SKM-1 (cell line): ENCODE data around the gene BCL2L2.
"Not testable (repeated sequence)": the region's sequence is repeated elsewhere in the genome, so short reads cannot be mapped to it uniquely, and the experiment has no call there.

Experiments
- DNase-seq: peaks from one replicate; lab custom pipeline; 2025; ENCODE audit not compliant: unreplicated experiment; lab: John Stamatoyannopoulos, UW

Gene BCL2L2

DNA sequence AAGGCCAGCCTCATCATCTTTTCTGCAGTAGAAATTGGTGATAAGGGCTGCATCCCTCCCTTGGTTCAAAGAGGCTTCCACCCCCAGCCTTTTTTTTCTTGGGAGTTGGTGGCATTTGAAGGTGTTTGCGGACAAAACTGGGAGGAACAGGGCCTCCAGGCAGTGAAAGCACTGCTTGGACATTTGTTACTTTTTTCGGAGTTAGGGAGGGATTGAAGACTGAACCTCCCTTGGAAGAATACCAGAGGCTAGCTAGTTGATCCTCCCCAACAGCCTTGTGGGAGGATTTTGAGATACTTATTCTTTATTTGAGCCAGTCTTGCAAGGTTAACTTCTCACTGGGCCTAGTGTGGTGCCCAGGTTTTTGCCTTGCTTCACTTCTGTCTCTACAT is 17.8 kb downstream of the BCL2L2 start:
- DNase-seq: no peak

DNA sequence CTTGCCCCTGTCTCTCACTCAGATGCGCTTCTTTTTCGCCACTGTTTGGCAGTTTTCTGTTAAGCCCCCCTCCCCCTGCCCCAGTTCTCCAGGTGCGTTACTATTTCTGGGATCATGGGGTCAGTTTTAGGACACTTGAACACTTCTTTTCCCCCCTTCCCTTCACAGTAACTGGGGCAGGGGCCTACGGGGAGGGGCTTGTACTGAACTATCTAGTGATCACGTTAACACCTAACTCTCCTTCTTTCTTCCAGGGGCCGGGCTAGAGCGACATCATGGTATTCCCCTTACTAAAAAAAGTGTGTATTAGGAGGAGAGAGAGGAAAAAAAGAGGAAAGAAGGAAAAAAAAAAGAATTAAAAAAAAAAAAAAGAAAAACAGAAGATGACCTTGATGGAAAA is 18.4 kb downstream of the BCL2L2 start:
- no peak for DNase-seq

DNA sequence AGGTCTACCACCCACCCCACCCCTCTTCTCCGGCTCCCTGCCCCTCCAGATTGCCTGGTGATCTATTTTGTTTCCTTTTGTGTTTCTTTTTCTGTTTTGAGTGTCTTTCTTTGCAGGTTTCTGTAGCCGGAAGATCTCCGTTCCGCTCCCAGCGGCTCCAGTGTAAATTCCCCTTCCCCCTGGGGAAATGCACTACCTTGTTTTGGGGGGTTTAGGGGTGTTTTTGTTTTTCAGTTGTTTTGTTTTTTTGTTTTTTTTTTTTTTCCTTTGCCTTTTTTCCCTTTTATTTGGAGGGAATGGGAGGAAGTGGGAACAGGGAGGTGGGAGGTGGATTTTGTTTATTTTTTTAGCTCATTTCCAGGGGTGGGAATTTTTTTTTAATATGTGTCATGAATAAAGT is 19.1 kb downstream of the BCL2L2 start:
- not testable (repeated sequence) for DNase-seq

DNA sequence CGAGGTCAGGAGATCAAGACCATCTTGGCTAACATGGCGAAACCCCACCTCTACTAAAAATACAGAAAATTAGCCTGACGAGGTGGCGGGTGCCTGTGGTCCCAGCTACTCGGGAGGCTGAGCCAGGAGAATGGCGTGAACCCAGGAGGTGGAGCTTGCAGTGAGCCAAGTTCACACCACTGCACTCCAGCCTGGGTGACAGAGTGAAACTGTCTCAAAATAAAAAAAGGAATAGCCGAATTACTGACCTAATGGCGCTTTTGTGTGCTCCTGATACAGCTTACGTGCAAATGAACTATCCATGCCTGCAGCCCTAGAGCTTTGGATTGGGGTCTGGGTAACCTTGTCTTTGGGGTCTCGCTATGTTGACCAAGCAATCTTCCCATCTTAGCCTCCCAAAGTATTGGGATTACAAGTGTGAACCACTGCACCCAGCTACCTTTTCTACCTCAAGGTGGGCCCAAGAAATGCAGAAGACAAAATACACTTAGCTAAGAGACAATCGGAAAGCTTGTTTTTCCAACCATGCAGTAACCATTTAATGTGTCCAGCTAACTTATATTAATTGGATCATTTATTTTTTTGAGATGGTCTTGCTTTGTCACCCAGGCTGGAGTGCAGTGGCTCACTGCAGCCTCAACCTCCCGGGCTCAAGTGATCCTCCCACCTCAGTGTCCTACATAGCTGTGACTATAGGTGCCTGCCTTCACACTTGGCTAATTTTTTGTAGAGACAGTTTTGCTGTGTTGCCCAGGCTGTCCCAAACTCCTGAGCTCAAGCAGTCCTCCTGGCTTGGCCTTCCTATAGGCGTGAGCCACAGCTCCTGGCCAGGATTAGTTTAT is 20.1 kb downstream of the BCL2L2 start:
- DNase-seq: no peak

DNA sequence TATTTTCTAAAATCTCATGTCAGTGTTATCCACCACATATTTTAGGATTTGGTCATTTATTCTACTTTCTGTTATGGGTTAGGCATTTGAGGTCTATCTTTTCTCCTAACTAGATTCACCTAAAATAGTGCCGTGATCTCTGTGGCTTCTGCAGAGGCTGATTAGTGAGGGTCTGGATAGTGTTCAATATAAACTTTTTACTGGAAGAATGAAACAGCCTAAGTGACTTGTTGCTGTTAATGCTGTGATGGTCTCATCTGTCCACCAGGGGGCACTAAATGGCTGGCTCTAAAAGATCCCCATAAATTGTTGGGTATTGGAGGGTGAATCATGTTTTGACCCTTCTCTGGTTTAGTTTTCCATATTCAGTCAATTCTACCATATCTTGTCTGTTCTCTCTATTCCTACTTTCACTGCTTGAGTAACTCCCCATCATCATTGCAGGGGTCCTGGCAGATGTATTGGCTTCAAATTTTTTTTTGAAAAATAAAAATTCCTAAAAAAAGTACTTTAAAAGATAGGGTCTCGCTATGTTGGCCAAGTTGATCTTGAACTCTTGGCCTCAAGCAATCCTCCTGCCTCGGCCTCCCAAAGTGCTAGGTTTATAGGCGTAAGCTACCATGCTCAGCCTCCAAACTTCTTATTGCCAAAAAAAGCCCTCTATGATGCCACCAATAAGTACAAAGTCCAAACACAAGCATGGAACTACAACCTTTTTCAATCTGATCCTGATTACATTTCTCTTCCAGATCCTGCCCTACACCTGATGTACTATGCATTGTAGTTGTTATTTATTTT is 21.5 kb downstream of the BCL2L2 start:
- DNase-seq: peak; percentile 12

DNA sequence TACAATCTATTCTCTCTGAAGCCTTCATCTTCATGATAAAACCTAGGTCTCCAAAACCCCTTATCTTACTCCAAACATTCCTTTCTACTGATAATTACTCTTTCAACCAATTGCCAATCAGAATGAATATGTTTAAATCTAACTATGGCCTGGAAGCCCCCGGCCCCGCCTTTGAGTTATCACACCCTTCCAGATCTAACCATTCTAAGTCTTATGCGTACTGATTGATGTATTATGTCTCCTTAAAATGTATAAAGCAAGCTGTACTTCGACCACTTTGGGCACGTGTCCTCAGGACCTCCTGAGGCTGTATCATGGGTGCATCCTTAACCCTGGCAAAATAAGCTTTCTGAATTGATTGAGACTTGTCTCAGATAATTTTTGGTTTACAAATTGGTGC is 29.0 kb downstream of the BCL2L2 start:
- no peak for DNase-seq

DNA sequence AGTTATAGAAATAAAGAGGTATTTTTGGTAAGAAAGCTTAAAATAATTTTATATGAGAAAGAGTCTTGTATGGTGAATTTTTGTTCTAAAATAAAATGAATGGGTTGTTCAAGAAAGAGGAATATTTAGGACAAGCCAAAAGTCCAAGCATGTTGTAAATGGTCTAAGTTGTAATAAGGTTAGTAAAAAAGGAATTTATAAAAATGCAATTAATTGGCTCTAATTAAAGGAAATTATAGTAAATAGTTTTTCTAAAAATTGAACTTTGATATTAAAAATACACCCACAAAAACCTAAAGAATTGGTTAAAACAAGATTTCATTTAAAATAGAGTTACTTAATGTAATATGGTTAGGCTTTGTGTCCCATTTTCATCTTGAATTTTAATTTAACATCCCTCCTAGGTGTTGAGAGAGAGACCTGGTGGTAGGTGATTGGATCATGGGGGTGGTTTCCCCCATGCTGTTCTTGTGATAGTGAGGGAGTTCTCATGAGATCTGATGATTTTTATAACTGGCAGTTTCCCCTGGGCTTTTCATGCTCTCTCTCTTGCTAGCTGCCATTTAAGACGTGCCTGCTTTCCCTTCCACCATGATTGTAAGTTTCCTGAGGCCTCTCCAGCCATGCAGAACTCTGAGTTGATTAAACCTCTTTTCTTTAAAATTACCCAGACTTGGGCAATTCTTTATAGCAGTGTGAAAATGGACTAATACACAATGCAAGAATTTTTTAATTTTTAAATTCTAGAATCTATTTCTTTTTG is 33.1 kb downstream of the BCL2L2 start:
- no peak for DNase-seq

DNA sequence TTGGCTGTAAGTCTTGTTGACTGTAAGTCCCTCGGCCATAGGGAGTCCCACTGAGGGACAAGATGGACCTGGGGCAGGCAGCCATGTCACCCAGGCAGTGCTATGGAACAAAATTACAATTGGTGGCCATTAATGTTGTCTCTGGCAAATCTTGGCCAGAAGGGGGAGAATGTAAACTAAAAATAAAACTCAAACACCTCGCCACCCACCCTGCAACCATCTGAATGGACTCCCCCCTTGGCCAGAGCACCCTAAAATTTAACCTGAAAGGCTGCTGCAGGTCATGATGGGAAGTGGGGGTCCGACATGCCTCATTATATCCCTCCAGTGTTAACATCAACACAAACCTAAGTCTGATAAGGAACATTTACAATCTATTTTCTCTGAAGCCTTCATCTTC is 37.8 kb downstream of the BCL2L2 start:
- DNase-seq: no peak

DNA sequence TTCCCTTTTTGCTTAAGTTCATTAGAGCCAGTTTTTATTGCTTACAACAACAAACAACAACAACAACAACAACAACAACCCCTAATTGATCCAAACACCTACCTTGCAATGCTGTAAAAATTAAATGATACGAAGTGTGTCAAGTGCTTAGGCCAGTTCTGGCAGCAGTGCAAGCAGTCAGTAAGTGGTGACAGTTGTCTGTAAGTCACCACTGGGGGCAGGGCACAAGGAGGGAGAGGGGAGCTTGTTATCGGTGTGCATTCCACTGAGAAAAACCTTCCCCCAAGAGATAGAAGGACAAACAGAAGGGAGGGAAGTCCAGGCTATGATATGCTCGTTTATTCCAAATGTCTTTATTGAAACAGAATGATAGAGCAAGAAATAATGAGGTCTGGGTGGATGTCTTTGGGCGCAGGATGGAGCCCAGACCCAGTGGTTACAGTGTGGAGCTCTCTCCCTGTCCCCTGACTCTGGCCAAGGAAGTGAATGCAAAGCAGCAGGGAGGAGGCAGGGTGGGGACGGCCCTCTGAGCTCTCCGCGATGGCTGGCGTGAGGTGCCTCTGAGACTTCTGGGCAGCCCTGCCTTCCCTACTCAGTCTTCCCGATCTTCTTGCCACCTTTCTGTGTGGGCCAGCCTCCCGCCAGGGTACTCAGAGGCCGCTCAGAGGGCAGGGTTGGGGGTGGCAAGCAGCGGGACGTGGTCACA is 39.5 kb downstream of the BCL2L2 start:
- no peak for DNase-seq

DNA sequence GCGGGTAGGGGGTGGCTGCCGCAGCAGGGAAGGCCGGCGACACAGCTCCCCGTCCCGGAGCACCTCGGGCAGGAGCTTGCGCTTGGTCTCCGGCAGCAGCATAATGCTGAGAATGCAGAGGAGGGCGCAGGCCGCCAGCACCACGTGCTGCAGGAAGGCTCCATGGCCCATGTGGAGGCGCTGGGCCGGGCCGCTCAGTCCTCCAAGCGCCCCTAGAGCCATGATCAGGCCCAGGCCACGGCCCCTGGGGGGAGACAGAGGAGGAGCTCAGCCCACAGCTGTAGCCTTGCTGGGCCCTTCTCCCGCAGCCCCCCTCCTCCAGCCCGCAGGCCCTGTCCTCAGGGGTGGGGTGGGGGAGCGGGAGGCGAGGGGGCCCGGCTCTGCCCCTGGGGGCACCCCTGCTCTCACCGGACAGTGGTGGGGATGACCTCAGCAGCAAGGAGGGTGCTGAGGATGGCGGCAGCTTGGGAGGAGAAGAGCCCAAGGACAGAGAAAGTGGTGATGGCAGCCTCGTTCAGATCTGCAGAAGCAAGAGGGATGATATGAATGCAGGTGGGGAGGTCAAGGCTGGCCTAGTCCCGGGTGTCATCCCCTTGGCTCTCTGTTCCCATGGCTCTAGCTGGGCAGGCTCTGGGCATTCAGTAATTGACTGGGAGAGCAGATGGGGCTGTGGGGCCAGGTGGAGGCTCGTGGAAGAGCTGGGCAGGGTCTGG is 40.2 kb downstream of the BCL2L2 start:
- no peak for DNase-seq

DNA sequence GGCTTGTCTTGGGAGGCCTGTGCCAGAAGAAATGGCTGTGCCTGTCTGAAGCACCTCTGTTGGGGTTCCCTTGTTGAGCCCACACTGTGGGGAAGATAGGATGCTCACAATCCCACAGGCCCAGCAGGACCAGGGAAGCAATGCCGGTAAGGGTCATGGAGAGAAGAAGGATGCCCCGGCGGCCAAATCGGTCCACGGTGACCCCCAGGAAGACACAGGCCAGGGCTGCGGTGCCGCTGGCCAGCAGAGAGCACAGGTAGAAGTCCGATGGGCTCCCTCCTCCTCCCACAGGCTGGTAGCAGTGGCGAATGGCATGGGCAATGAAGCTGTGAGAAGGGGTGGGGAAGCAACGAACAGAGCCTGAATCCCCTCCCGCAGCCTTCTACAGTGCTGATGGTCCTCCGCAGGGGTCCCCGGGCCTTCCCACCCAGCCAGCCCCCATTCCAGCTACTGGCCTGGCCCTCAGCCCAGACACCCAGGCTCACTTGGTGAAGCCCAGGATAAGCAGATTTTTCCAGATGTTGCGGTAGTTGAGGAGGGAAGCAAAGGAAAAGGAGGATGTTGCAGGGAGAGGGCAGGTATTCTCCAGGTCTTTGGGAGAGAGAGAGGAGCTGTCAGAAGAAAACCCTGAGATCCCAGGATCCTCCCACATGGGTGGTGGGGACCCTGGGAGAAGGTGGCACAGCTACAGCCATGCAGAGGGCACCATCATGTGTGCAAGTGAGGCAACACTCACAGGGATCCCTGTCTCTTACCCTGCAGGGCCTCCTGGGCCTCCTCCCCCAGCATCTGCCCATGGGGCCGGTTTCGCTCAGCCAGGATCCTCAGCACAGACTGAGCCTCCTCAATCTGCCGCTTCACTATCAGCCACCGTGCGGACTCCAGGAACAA is 41.0 kb downstream of the BCL2L2 start:
- DNase-seq: no peak

DNA sequence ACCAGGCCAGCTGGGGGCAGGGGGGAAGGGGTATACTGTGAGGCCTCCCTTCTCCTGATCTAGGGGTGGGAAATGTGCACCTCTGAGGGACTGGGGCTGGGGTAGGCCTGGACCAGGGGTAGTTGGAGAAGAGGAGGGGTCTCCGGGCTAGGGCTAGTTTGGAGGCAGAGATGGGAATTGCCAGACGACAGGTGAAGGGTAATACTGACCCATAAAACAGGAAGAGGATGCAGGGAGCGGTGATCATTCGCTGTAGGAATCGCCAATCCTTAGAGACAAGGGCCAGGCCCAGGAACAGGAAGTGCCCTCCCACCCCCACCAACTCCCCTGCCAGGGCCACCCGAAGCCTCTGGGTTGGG is 41.6 kb downstream of the BCL2L2 start:
- no peak for DNase-seq

DNA sequence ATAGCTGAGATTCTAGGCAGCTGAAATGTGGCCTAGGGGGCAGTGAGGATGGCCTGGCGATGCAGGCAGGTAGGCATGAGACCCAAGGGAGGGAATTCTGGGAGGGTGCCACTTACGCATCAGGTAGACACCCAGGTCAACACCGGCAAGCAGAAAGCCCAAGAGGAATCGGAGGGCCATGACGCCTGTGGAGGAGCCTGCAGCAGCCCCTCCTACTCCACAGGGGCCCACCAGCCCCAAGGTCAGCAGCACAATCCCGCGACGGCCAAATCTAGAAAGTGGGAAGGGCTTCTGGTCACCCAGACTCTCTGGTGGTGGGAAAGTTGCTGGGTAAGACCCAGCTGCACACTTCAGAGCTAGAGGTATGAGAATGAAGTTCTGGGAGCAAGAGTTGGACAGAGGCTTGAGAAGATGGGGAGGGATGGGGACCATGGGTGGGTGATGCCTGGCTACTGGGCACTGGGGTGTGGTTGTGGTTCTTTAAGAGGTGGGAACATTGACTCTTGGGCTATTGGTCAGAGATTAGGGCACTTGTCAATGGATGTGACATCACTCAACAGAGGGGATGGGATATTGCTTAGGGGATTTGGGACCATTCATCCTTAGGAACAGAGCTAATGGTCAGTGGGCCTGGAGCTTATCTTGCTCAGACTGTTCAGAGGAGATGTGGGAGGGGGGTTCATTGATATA is 42.7 kb downstream of the BCL2L2 start:
- no peak for DNase-seq

DNA sequence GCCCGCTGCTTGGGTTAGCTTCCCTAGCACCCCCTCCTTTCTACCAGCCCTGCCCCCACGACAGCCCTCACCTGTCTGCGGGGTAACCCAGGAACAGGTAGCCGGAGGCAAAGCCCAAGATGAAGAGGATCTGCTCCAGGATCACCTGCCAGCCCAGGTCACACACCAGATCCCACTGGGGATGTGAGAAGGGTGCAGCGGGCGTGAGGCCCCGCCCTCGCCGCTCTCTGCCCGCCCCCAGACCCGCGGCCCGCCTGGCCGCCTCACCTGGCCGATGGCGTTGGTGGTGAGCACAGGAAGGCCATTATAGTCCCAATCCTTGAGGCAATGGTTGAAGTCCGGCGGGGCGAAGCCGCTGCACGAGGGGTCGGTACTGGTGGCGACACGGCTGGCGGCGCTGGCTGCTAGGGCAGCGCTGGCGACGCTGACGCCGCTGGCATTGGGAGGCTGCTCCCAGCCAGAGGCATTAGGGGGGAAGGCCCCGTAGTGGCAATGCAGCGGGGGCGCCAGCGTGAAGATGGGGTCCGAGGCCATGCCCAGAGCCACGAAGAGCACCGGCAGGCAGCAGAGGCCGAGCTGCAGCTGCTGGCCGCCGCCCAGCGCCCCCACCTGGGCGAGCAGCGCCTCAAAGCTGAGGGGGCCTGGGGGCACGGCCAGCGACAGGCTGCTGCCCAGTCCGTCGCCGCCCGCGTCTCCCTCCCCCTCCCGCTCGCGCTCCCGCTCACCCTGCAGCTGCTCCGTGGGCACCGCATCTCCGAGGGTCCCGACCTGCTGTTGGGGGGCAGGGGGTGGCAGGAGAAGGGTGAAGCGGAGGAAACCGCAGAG is 45.3 kb downstream of the BCL2L2 start:
- no peak for DNase-seq

DNA sequence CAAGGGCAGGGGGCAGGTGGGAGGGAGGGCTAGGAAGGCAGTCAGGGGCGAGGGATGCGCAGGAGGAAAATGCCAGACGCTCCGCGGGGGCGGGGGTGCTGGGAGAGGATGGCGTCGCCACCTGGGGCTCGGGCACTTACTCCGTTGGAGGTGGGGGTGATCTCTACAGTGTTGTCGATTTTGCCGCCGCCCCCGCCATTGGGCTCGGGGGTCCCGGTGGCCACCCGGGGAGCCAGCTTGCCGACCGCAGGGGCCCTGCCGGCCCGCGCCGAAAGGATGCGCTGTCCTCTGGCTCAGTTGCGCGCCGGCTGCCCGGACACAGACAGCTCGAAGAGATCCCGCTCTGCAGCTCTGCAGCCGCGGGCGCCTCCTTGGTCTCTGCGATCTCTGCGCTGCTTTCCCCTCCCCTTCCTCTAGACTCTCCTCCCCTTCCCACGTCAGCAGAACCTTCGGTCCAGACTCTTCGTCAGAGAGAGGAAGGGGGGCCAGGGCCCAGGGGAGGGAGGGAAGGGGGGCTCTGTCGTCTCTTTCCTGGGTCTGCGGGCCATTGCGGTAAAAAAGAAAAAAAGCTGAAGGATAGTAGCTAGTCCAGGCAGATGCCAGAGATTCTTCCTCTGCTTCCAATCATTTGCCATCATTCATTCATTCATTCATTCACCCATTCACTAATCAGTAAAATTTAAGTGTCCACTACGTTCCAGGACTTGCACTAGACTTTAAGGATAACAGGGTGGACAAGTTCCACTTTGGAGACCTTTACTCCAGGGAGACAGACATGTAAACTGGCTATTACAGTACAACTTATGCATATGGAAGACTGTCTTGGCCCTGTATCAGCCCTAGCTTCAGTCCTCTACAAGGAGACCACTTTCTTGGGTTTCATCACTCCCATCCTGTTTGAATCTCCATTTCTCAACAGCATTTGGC is 46.1 kb downstream of the BCL2L2 start, which contains the start of gene SLC22A17:
Gene SLC22A17, minus strand, starts transcription at position 382 of the 927 bp plus-strand sequence.
- no peak for DNase-seq

DNA sequence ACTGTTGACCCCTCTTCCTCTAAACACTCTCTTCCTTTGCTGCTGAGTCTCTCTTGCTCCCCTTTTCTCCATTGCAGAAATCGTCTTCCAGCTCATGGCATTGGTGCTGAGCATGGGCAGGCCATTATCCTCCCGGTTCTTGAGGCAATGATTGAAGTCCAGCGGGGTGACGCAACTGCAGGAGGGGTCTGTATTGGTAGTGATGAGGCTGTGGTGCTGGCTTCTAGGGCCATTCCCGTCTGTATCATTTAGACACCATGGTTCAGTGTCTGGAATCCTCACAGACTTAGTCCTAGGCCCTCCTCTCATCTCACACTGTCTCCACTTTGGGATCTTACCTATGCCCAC is 46.8 kb downstream of the BCL2L2 start:
- DNase-seq: no peak

DNA sequence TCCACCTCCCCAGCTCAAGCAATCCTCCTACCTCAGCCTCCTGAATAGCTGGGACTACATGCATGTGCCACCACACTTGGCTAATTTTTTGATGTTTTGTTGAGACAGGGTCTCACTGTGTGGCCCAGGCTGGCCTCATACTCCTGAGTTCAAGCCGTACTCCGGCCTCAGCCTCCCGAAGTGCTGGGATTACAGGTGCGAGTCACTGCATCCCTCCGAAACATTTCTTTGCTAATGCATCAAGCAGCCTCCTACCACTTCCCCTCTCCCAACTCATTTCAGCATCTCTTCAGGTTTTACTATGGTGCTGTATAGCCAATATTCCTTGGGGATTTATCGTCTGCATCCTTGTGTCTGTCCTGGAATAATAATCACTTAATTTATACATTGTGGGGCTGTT is 48.4 kb downstream of the BCL2L2 start:
- no peak for DNase-seq
